K562 (cell line): Measurements from ENCODE around the gene POR. TPM values are rescaled to one million over a fixed set of nuclear protein-coding genes. Genes with fewer than 3 reads are reported as not detected.

Source experiments
- ATF3 ChIP-seq, 2 experiments: fragments of 450-650 bp in 1 of 2; sonication (generic) in 1 of 2; formaldehyde crosslinking in 1 of 2; IDR thresholded peaks in 1 of 2; conservative IDR thresholded peaks in 1 of 2; 2 replicates each; pipeline versions ENCODE4 v1.6.1 to v1.8.1; 2016 to 2023; ENCODE audit warnings: mild to moderate bottlenecking in 2 of 2, moderate library complexity in 2 of 2, inconsistent platforms in 1 of 2, missing genetic modification reagents in 1 of 2
- CHAMP1 ChIP-seq: fragments of 450-650 bp; IDR thresholded peaks from 2 replicates; pipeline ENCODE4 v1.6.1; 2016; ENCODE audit warnings: mild to moderate bottlenecking
- DNMT1 ChIP-seq: fragments of 450-650 bp; IDR thresholded peaks from 2 replicates; pipeline ENCODE4 v1.6.1; 2016; ENCODE audit warnings: antibody characterized with exemption, mild to moderate bottlenecking
- FOXA1 ChIP-seq: fragments of 450-650 bp; IDR thresholded peaks from 2 replicates; pipeline ENCODE4 v1.6.1; 2016; ENCODE audit warnings: mild to moderate bottlenecking, borderline replicate concordance
- HMGN3 ChIP-seq: IDR thresholded peaks from 2 replicates; pipeline ENCODE4 v1.6.1; 2011; ENCODE audit warnings: borderline replicate concordance, low read depth, mild to moderate bottlenecking, mixed read lengths, low read length; ENCODE audit not compliant: insufficient read length; ENCODE audit errors: extremely low read depth
- KDM2B ChIP-seq: fragments of 250-450 bp; sonication (Bioruptor Pico); IDR thresholded peaks from 2 replicates; pipeline ENCODE4 v1.8.0; 2021; ENCODE audit warnings: mild to moderate bottlenecking, moderate library complexity
- MECOM ChIP-seq: fragments of 250-450 bp; sonication (Bioruptor Pico); IDR thresholded peaks from 2 replicates; pipeline ENCODE4 v1.8.0; 2022; ENCODE audit warnings: inconsistent platforms
- POLR2B ChIP-seq: fragments of 450-650 bp; IDR thresholded peaks from 2 replicates; pipeline ENCODE4 v1.6.1; 2018; ENCODE audit warnings: low read depth; ENCODE audit not compliant: partially characterized antibody
- U2AF1 ChIP-seq: fragments of 200-400 bp; formaldehyde crosslinking; optimal IDR thresholded peaks from 2 replicates; pipeline ENCODE3; 2017; ENCODE audit warnings: mild to moderate bottlenecking, low read depth, low read length, moderate library complexity
- ZNF780A ChIP-seq: fragments of 250-450 bp; sonication (Bioruptor Pico); IDR thresholded peaks from 2 replicates; pipeline ENCODE4 v1.5.0; 2021; ENCODE audit warnings: mild to moderate bottlenecking
- polyA plus RNA-seq, 8 experiments: library from polyadenylated mRNA; depleted of rRNA in 4 of 8; stranded (reverse) in 5 of 8; unstranded in 3 of 8; fragments of >200 nt; fragmentation: Nextera tagmentation in 2 of 8; fragmentation: Illumina TruSeq in 1 of 8; extraction: Ambion mirVana in 2 of 8; extraction: Trizol in 1 of 8; gene quantifications; 2 replicates each; pipeline versions ENCODE4 v1.2.1 to v1.2.3, GENCODE V29; 2011 to 2014; ENCODE audit warnings: inconsistent platforms in 1 of 8, missing spikeins in 1 of 8
- total RNA-seq, 7 experiments: library from RNA; depleted of rRNA in 6 of 7; stranded (reverse); fragments of >200 nt in 6 of 7; fragmentation: Illumina TruSeq in 2 of 7; extraction: Trizol in 2 of 7; gene quantifications; 2 replicates each; pipeline versions ENCODE4 v1.2.1 to v1.2.3, GENCODE V29; 2011 to 2021; ENCODE audit warnings: low replicate concordance in 1 of 7
- TF ChIP-seq, protein P1 (sequence below): sonication (generic); formaldehyde crosslinking; IDR thresholded peaks from 2 replicates; pipeline ENCODE4 v1.8.0; 2023; ENCODE audit warnings: missing genetic modification reagents, mild to moderate bottlenecking, borderline replicate concordance
- TF ChIP-seq, protein P2 (sequence below), 2 experiments: fragments of 250-450 bp in 1 of 2; fragments of 450-650 bp in 1 of 2; sonication (Bioruptor Pico) in 1 of 2; IDR thresholded peaks; 2 replicates each; pipeline versions ENCODE4 v1.6.1 to v1.8.0; 2016 to 2021; ENCODE audit warnings: mild to moderate bottlenecking in 2 of 2, moderate library complexity in 2 of 2, missing compliant biosample characterization in 1 of 2, missing genetic modification characterization in 1 of 2

POR gene
- total and polyA plus RNA-seq, 9 of the 15 experiments (the other 6 are each of a cell fraction or from before 2014, with no cell fraction given): 4.7 to 142 (median 40.8) TPM

GRCh38 chr7:75878769-75879611 lies 36.0 kb upstream of the POR start, which contains the start of gene RHBDD2 (continued):
- TF ChIP-seq, protein P1, sequence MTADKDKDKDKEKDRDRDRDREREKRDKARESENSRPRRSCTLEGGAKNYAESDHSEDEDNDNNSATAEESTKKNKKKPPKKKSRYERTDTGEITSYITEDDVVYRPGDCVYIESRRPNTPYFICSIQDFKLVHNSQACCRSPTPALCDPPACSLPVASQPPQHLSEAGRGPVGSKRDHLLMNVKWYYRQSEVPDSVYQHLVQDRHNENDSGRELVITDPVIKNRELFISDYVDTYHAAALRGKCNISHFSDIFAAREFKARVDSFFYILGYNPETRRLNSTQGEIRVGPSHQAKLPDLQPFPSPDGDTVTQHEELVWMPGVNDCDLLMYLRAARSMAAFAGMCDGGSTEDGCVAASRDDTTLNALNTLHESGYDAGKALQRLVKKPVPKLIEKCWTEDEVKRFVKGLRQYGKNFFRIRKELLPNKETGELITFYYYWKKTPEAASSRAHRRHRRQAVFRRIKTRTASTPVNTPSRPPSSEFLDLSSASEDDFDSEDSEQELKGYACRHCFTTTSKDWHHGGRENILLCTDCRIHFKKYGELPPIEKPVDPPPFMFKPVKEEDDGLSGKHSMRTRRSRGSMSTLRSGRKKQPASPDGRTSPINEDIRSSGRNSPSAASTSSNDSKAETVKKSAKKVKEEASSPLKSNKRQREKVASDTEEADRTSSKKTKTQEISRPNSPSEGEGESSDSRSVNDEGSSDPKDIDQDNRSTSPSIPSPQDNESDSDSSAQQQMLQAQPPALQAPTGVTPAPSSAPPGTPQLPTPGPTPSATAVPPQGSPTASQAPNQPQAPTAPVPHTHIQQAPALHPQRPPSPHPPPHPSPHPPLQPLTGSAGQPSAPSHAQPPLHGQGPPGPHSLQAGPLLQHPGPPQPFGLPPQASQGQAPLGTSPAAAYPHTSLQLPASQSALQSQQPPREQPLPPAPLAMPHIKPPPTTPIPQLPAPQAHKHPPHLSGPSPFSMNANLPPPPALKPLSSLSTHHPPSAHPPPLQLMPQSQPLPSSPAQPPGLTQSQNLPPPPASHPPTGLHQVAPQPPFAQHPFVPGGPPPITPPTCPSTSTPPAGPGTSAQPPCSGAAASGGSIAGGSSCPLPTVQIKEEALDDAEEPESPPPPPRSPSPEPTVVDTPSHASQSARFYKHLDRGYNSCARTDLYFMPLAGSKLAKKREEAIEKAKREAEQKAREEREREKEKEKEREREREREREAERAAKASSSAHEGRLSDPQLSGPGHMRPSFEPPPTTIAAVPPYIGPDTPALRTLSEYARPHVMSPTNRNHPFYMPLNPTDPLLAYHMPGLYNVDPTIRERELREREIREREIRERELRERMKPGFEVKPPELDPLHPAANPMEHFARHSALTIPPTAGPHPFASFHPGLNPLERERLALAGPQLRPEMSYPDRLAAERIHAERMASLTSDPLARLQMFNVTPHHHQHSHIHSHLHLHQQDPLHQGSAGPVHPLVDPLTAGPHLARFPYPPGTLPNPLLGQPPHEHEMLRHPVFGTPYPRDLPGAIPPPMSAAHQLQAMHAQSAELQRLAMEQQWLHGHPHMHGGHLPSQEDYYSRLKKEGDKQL (CRISPR knock-in tag): no peak
- TF ChIP-seq HMGN3: peak; percentile 86
- no peak for TF ChIP-seq CHAMP1
- no peak for TF ChIP-seq FOXA1
- TF ChIP-seq, protein P2, sequence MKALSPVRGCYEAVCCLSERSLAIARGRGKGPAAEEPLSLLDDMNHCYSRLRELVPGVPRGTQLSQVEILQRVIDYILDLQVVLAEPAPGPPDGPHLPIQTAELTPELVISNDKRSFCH (CRISPR knock-in tag; IDR thresholded peaks at IDR 0.05): no peak
- TF ChIP-seq, protein P2 (tag; IDR thresholded peaks at IDR 0.05): no peak; the same call in 1 of the 2 replicates
- peak; percentile 81 for TF ChIP-seq POLR2B
- no peak for TF ChIP-seq ATF3 (IDR thresholded peaks at IDR 0.05)
- no peak for TF ChIP-seq ATF3 (CRISPR knock-in tag; conservative IDR thresholded peaks at IDR 0.05)
- no peak for TF ChIP-seq MECOM
- TF ChIP-seq DNMT1: 0 out of 2 replicates have a peak, but pooled peaks have one; percentile 89
- peak; percentile 80; the same call in 1 of the 2 replicates for TF ChIP-seq KDM2B (CRISPR knock-in tag)
- TF ChIP-seq ZNF780A (CRISPR knock-in tag): no peak
- TF ChIP-seq U2AF1: no peak
